HG02852 (cell line): ENCODE results near the gene COLQ.
"Not testable (repeated sequence)": the region's sequence is repeated elsewhere in the genome, so short reads cannot be mapped to it uniquely, and the experiment has no call there.

Experiments
- ATAC-seq: cut with Tn5 transposase; IDR thresholded peaks from one replicate; pipeline ENCODE4 v1.9.1; 2021; ENCODE audit warnings: mild to moderate bottlenecking, moderate library complexity; ENCODE audit not compliant: unreplicated experiment

The COLQ gene

DNA sequence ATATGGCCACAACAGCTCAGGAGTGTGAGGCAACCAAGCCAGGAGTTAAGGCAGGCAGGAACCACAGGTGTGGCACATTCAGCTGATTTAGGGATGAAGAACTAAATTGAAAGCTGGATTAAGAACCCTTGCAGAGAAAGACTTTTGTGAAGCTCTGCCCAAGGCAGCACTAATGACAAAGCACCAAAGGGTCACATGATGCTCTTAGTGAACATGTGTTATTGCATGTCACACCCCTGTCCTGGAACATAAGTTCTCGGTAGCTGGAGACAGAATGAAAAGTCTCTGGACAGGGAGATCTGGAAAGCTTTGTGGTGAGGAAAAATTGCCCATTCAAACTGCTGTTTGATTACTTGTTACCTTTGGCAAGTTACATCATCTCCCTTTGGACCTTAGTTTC, 90.9 kb downstream of the COLQ start:
- no peak for ATAC-seq

DNA sequence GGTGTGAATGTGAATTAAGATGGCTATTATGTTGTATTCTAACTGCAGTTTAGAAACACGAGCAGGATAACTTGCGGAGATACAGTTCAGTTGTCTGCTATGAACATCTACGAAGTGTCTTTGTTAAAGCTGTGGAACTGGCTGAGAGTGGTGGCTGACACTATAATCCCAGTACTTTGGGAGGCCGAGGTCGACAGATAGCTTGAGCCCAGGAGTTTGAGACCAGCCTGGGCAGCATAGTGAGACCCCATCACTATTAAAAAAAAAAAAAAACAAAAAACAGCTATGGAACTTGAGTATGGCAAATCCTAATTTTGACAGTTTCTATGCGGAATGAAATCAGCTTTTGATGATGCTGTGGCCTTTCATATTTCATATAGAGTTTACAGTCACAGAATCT, 92.4 kb downstream of the COLQ start:
- no peak for ATAC-seq

DNA sequence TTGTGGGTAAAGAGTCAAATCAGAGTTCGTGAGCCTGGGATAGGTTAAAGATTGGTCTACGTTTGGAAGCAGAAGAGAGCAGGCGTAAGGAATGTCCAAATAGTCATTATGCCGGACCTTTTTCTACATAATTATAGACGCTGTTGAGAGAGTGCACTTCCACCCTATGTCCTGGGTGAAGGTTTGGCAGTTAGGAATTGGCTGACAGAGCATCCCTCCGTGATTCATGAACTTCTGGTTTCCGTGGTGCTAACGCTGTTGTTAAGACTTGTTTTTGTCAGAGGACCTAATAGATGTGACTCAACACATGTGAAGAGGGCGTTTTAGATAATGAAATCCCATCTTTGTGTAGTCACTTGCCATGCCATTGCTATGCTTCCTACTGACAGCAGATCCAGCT, 93.0 kb downstream of the COLQ start:
- no peak for ATAC-seq

DNA sequence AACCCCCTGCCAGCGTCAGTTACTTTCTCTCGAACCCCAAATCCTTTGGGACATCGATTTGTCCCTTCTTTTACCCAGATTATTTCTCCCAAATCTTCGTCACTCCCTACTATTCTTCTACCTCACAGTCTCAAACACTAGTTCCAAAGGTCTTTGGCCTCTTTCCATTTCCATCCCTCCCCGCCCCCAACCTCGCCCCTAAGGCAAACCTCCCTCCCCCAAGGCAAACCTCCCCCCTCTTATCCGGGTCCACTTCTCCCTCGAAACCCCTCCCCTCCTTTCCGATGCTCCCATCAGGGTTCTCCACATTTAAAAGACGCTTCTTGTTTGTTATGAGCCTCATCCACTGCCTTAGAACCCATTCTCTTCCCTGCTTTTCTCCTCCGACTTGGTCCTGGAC, 93.5 kb downstream of the COLQ start:
- ATAC-seq: no peak

DNA sequence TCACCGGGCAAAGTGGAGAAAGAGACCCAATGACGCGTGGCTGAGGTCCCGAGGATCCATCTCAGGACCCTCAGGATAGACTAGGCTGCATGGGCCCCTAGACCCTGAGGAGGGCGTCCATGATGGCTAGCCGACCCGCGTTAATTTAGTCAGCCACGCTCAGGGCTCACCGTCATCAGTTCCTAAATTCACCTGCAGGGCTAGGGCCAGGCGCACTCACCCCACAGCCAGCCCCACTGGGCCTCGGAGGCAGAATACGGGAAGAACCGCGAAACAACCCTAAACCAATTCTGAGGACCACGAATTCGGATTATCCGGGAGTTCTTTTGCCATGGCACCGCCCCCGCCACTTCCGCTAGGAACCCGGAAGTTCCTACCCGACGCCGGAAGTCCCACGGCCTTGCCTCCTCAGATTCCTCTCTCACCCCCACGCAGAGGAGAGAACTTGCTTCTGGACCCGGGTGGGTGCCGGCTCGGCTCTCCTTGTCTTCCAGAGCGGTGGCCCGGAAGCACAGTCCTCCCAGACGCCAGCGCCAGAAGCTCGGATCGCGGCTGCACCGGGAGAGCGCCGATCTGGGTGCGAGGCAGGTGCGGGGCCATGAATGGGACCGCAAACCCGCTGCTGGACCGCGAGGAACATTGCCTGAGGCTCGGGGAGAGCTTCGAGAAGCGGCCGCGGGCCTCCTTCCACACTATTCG, 94.2 kb downstream of the COLQ start, which contains the start of the genes EAF1 and METTL6:
TSS of gene EAF1 (plus strand) at position 417 of the 699 bp plus-strand sequence. CDS start at position 599, 182 bp downstream.
TSS of gene METTL6 (minus strand) at position 363 of the 699 bp plus-strand sequence. CDS start 1,033 bp downstream, outside the sequence.
- ATAC-seq: peak; percentile 90

DNA sequence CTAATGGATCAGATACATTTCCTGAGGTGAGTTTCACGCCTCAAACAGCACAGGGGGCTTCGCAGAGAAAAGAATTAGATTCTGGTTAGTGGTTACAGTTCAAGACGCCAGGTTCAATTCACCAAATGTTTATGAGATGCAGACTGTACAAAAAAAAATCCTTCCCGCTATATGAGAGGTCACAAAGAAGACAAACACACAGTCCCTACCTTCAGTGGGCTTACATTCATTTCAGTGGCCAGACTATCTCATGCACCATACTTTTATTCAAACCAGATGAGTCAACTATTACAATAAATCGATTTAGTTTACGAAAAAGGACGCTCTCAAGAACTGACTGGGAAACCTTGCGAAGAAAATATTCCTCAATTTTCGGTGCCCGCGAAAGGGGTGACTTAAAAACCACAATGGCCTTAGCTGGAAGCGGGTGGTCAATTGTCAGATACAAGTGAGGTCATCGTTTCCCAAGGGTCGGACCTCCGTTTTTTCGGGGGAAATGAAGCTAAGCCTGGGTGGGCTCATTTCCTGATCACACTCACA, 94.9 kb downstream of the COLQ start:
- no peak for ATAC-seq

DNA sequence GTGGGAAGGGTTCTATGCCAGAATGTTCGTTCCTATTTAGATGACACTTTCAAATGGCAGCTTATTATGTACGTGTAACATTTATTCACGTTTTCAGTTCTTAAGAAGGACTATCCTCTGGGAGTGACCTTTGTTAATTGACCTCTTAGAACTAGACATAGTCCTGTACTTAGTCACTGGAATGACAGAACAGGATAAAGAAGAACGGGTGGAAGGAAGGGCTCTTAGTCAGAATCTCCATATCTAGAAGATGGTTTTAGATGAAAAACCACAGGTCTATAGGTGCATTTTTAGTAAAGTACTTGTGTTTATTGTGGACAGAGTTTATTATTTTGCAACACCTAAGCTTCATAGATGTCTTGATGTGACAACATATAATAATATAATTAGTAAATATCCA, 100.6 kb downstream of the COLQ start:
- no peak for ATAC-seq

DNA sequence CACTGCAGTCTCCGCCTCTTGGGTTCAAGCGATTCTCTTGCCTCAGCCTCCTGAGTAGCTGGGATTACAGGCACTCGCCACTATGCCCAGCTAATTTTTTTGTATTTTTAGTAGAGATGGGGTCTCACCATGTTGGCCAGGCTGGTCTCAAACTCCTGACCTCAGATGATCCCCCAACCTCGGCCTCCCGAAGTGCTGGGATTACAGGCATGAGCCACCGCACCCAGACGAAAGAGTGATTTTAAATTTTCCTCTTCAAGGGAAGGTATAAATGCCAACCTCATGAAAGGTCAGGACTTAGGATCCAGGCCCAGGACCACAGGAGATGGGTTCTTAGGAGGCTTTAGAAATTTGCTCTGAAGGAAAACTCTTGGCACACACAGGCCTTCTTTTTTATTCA, 110.5 kb downstream of the COLQ start:
- ATAC-seq: not testable (repeated sequence)

DNA sequence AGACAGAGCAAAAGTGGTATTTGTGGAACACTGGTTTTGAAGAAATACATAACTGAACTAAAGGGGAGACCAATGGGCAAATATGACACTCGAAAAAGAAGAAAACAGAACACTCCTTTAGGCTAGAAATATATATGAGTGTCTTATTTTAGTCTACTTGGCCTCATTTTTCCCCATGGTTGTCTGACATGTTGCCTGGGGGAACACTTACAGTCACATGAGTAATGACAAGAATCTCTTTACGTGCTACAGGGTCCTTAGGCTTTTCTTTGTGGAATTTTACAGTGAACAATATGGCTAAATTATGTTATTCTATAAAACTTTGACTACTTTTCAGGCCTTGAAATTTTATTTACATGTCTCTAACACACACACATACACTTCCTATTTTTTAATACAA, 111.7 kb downstream of the COLQ start:
- ATAC-seq: no peak

DNA sequence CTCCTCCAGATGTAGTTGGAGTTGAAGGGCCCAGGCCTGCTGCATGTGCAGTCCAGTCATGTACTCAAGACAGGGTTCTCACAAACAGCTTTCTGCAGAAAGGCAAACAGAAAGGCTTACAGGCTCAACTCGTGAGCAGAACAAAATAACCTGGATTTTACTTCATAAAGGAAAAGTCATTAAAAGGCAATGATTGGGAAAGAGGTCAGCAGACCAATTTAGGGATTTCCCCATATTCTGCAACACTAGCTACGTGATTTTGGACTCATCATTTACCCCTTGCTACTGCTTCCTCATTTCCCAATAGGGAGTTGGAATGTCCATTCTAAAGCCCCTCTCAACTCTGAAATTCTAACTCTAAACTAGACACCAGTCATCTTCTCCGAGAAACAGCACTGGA, 112.3 kb downstream of the COLQ start:
- ATAC-seq: no peak

DNA sequence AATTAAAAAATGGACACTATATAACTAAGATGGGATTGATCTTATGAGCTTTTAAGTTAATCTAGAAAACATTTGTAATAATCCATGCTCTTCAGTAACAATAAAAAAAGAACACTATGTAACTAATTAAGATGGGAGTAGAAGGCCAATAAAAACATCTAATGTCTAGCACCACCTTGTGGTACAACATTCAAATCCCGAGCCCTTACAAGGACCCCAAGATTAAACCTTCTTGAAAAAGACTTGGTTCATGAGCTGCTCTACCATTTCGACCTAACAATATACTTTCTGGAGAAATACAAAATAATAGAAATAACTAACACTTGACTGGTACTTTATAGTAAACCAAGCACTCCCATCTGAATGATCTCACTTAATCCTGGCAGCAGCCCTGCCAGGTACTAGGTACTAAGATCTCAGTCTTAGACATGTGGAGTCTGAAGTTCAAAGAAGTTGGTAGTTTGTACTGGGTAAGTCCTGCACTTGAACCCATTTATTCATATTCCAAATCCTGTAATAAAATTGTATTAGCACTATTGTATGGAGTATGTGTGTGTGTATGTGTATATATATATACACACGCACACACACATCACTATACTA, 116.0 kb downstream of the COLQ start:
- ATAC-seq: no peak

DNA sequence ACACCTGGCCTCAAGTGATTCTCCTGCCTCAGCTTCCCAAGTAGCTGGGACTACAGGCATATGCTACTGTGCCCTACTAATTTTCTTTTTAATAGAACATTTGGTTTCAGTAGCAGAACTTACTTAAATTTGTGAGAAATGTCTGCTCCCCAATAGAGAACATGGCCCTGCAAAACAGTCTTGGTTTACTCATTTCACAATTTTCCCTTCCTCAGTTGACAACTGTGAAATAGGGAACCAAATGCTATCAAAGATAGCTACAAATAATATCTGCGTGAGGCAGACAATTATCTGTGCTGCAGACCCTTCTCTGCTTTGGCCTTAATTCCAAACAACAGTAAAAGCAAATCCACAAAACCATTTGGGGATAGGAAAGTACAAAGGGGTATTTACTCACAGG, 116.7 kb downstream of the COLQ start:
- peak; percentile 44 for ATAC-seq

DNA sequence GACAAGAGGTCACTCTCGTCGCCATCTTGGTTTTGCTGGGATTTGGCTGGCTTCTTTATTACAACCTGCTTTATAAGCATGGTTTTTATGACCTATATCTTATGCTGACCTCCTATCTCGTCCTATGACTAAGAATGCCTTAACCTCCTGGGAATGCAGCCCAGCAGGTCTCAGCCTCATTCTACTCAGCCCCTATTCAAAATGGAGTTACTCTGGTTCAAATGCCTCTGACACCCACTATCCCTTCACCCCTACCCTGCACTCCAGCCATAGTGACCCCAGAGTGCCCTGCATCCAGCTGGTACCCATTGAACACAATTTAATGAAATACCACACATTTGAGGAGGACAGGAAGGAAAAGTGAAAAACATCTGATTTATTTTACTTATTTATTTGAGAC, 117.5 kb downstream of the COLQ start:
- no peak for ATAC-seq

DNA sequence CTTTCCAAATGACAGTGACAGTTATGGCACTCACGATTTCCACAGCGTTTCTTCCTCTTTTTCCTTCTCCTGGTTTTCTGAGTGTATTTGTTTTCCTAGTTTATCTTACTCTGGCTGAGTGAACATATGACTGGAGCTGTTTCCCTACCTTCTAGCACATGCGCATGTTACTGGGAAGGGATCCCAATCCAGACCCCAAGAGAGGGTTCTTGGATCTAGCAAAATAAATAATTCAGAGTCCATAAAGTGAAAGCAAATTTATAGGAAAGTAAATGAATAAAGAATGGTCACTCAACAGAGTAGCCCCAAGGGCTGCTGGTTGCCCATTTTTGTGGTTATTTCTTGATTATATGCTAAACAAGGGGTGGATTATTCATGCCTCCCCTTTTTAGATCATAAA, 118.0 kb downstream of the COLQ start:
- ATAC-seq: no peak

DNA sequence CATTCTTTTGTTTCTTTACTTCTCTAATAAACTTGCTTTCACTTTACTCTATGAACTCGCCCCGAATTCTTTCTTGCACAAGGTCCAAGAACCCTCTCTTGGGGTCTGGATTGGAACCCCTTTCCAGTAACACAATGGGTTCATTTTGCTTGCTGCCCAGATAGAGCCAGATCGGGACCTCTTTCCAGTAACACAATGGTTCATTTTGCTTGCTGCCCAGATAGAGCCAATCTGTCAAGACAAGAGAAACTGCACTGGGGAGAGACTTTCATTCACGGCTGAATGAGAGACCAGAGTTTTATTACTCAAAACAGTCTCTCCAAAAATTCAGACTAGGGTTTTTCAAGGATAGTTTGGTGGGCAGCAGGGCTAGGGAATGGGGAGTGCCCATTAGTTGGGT, 119.6 kb downstream of the COLQ start:
- no peak for ATAC-seq
